Body of pancreas (tissue), 4 donors: ENCODE measurements around the gene SF3B4.

Experiments
- POLR2A ChIP-seq, 3 donors: fragments of 450-650 bp; IDR thresholded peaks; one replicate each; pipeline ENCODE4 v1.6.1; 2016; ENCODE audit warnings: antibody characterized with exemption in 3 of 3, mild to moderate bottlenecking in 2 of 3
- TF ChIP-seq, protein P1 (sequence below), 7 experiments: fragments of 450-650 bp in 4 of 7; fragments of 200-600 bp in 3 of 7; sonication (generic) in 3 of 7; IDR thresholded peaks; one replicate each; pipeline ENCODE4 v1.5.1; 2016 to 2019; ENCODE audit warnings: antibody characterized with exemption in 7 of 7

DNA sequence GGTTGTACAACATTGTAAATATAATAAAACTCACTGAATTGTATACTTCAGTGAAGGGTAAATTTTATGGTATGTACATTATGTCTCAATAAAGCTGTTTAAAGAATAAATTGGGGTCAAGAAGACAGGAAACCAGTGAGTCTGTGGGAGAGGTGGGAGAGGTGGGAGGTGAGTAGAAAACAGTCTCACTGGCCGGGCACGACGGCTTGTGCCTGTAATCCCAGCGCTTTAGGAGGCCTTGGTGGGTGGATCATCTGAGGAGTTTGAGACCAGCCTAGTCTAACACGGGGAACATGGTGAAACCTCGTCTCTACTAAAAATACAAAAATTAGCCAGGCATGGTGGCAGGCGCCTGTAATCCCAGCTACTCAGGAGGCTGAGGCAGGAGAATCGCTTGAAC is 4.9 kb upstream of the SF3B4 start:
- TF ChIP-seq, protein P1, sequence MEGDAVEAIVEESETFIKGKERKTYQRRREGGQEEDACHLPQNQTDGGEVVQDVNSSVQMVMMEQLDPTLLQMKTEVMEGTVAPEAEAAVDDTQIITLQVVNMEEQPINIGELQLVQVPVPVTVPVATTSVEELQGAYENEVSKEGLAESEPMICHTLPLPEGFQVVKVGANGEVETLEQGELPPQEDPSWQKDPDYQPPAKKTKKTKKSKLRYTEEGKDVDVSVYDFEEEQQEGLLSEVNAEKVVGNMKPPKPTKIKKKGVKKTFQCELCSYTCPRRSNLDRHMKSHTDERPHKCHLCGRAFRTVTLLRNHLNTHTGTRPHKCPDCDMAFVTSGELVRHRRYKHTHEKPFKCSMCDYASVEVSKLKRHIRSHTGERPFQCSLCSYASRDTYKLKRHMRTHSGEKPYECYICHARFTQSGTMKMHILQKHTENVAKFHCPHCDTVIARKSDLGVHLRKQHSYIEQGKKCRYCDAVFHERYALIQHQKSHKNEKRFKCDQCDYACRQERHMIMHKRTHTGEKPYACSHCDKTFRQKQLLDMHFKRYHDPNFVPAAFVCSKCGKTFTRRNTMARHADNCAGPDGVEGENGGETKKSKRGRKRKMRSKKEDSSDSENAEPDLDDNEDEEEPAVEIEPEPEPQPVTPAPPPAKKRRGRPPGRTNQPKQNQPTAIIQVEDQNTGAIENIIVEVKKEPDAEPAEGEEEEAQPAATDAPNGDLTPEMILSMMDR (IDR thresholded peaks at IDR 0.05) = no peak
- TF ChIP-seq POLR2A (IDR thresholded peaks at IDR 0.05) = no peak
